Ovary (tissue), 9 donors: ENCODE measurements around the gene C1QC. TPM values are rescaled to one million over a fixed set of nuclear protein-coding genes. Genes with fewer than 3 reads are reported as not detected.

Source experiments
- DNase-seq, 5 donors: peaks; one replicate each; pipeline ENCODE4 v3.0.0-alpha.2; 2019 to 2020
- H3K27ac ChIP-seq, 2 donors: fragments of 200-600 bp; one replicate each; pipeline versions ENCODE4 v1.5.1 to v1.8.0; 2019 to 2022
- H3K27me3 ChIP-seq: fragments of 200-600 bp; one replicate; pipeline ENCODE4 v1.8.0; 2022
- H3K36me3 ChIP-seq: fragments of 200-600 bp; sonication (generic); one replicate; pipeline ENCODE4 v1.5.1; 2019
- H3K4me1 ChIP-seq: one replicate; pipeline ENCODE4 v1.8.1; 2013; ENCODE audit warnings: mild to moderate bottlenecking, moderate library complexity; ENCODE audit not compliant: insufficient read depth
- H3K4me3 ChIP-seq: fragments of 200-600 bp; sonication (generic); one replicate; pipeline ENCODE4 v1.5.1; 2017
- H3K9me3 ChIP-seq, 2 donors: fragments of 200-600 bp in 1 of 2; sonication (generic) in 1 of 2; one replicate each; pipeline versions ENCODE4 v1.5.1 to v1.8.1; 2013 to 2019; ENCODE audit warnings: mild to moderate bottlenecking in 1 of 2, moderate library complexity in 1 of 2
- EP300 ChIP-seq: sonication (generic); formaldehyde crosslinking; IDR thresholded peaks from one replicate; pipeline ENCODE4 v1.6.1; 2017; ENCODE audit warnings: antibody characterized with exemption
- POLR2A ChIP-seq: fragments of 450-650 bp; IDR thresholded peaks from one replicate; pipeline ENCODE4 v1.6.1; 2017; ENCODE audit warnings: antibody characterized with exemption, mild to moderate bottlenecking, moderate library complexity
- WGBS, 3 donors: extraction: QIAGEN DNeasy Blood & Tissue Kit in 1 of 3; methylation state at CpG; one replicate each; pipeline versions ENCODE4 v1.1.5 to v1.1.7; 2013 to 2017; 5-methylcytosine and 5-hydroxymethylcytosine counted together
- intact Hi-C, 4 donors: fragments of 100-400 bp; cut with DNase I; formaldehyde crosslinking; loops; one replicate each; pipeline versions ENCODE4 v1.11.0 to v1.15.1; 2022 to 2023
- polyA plus RNA-seq, 2 donors: library from polyadenylated mRNA; stranded (reverse); fragments of 200-250 nt in 1 of 2; fragments of 350-450 nt in 1 of 2; fragmentation: Illumina TruSeq in 1 of 2; extraction: RNeasy Lipid Tissue Mini Kit (QIAGEN cat#74804) in 1 of 2; gene quantifications; one replicate each; pipeline ENCODE4 v1.2.3, GENCODE V29; 2013 to 2014
- total RNA-seq, 7 donors: library from RNA; depleted of rRNA in 2 of 7; stranded (reverse); fragments of >200 nt in 2 of 7; fragmentation: NEBNext Ultra II Directional in 3 of 7; extraction: Animal tissue kit (Norgen Biotek cat#: 25700) in 3 of 7; gene quantifications; one replicate each; pipeline versions ENCODE4 v1.1.0 to v1.2.4, GENCODE V29; 2016 to 2023
- TF ChIP-seq, protein P1 (sequence below), 3 donors: fragments of 450-650 bp in 2 of 3; fragments of 200-600 bp in 1 of 3; IDR thresholded peaks; one replicate each; pipeline versions ENCODE4 v1.5.1 to v1.8.0; 2016 to 2022; ENCODE audit warnings: antibody characterized with exemption in 3 of 3, mild to moderate bottlenecking in 1 of 3
- donor health status: DM: no; HTN: no; CAD: no; lungs with moderate emphysema.
- donor health status: DM: no; HTN: no; CAD: no.
- donor health status: Bipolar disorder and iron deficiency.
- donor health status: DM: yes; HTN: yes; CAD: no.
- donor health status: DM: no; HTN: no; CAD: no.
- donor health status: DM: yes; HTN: yes; CAD: no.

Gene C1QC
- total and polyA plus RNA-seq, 9 donors = 30.2 to 136 (median 51.1) TPM

DNA sequence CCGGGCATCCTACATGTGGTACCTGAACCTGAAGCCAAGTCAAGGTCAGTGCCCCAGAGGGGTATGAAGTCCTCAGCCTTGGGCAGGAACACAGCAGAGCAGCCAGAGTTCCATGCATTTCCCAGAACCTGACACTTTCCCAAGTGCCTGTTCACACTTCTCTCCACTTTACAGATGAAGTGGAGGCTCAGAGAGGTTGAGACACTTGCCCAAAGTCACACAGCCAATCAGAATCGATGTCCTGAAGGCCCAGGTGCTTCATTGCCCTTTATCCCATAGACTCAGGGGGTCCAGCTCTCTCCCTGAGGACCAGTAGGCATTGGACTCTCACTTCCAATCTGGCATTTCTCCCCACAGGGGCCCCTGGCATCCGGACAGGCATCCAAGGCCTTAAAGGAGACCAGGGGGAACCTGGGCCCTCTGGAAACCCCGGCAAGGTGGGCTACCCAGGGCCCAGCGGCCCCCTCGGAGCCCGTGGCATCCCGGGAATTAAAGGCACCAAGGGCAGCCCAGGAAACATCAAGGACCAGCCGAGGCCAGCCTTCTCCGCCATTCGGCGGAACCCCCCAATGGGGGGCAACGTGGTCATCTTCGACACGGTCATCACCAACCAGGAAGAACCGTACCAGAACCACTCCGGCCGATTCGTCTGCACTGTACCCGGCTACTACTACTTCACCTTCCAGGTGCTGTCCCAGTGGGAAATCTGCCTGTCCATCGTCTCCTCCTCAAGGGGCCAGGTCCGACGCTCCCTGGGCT is 4.8 kb upstream of the C1QC start:
- no peak for DNase-seq
- no peaks in the 10 kb centered on the region for H3K36me3 ChIP-seq
- no peak overlapping the region for H3K27ac ChIP-seq
- no peak overlapping the region for H3K4me3 ChIP-seq
- peaks cover 3% of the 10 kb centered on the region for H3K4me1 ChIP-seq
- H3K27me3 ChIP-seq = no peaks in the 10 kb centered on the region
- TF ChIP-seq, protein P1, sequence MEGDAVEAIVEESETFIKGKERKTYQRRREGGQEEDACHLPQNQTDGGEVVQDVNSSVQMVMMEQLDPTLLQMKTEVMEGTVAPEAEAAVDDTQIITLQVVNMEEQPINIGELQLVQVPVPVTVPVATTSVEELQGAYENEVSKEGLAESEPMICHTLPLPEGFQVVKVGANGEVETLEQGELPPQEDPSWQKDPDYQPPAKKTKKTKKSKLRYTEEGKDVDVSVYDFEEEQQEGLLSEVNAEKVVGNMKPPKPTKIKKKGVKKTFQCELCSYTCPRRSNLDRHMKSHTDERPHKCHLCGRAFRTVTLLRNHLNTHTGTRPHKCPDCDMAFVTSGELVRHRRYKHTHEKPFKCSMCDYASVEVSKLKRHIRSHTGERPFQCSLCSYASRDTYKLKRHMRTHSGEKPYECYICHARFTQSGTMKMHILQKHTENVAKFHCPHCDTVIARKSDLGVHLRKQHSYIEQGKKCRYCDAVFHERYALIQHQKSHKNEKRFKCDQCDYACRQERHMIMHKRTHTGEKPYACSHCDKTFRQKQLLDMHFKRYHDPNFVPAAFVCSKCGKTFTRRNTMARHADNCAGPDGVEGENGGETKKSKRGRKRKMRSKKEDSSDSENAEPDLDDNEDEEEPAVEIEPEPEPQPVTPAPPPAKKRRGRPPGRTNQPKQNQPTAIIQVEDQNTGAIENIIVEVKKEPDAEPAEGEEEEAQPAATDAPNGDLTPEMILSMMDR (IDR thresholded peaks at IDR 0.05) = no peak
- TF ChIP-seq EP300 (no peak), POLR2A (no peak)
- intact Hi-C loops = no loop called here
- WGBS, 3 donors = 81 to 86% (median 82%) methylated on average over 23 of the region's 23 CpGs
- no peaks in the 10 kb centered on the region for H3K9me3 ChIP-seq

DNA sequence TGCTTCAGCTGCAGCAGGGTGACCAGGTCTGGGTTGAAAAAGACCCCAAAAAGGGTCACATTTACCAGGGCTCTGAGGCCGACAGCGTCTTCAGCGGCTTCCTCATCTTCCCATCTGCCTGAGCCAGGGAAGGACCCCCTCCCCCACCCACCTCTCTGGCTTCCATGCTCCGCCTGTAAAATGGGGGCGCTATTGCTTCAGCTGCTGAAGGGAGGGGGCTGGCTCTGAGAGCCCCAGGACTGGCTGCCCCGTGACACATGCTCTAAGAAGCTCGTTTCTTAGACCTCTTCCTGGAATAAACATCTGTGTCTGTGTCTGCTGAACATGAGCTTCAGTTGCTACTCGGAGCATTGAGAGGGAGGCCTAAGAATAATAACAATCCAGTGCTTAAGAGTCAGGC is 4.1 kb upstream of the C1QC start:
- Histone ChIP-seq H3K27ac (no peak overlapping the region), H3K27me3 (no peaks in the 10 kb centered on the region), H3K36me3 (no peaks in the 10 kb centered on the region), H3K4me3 (no peak overlapping the region), H3K9me3 (no peaks in the 10 kb centered on the region), H3K4me1 (peaks cover 3% of the 10 kb centered on the region)
- WGBS, 3 donors = 41 to 57% (median 50%) methylated on average over 8 of the region's 8 CpGs
- no peak for DNase-seq
- TF ChIP-seq POLR2A (no peak), EP300 (no peak)
- TF ChIP-seq, protein P1 (IDR thresholded peaks at IDR 0.05) = no peak
- intact Hi-C loops = no loop called here

DNA sequence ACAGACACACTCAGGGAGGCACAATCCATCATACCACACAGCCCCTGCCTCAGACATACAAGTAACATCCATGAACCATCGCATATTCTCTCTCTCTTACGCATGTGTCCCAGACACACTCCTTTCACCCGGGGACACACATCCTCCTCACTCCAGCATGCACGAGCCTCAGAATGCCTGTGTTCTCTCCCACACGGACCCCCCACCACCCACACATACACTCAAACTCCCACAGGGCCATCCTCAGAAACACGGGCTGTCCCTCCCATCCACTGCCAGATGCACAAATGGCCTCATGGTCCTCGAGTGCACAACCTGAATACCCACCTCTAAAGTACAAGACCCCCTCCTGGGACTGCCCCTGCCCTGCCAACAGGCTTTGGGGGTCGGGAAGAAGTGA is 2.2 kb upstream of the C1QC start:
- H3K36me3 ChIP-seq = no peaks in the 10 kb centered on the region
- no peaks in the 10 kb centered on the region for H3K9me3 ChIP-seq
- H3K4me1 ChIP-seq = peaks cover 3% of the 10 kb centered on the region
- DNase-seq = no peak
- intact Hi-C loops = loop anchor here (2.0 to 10.0 kb wide), 3 partner anchors 218 to 536 kb away; no protein-coding TSS in a partner anchor
- no peak overlapping the region for H3K4me3 ChIP-seq
- no peak overlapping the region for H3K27ac ChIP-seq
- H3K27me3 ChIP-seq = no peaks in the 10 kb centered on the region
- 43 to 50% (median 49%) methylated on average over 8 of the region's 8 CpGs for WGBS, 3 donors
- no peak for TF ChIP-seq POLR2A
- TF ChIP-seq, protein P1 (IDR thresholded peaks at IDR 0.05) = no peak
- no peak for TF ChIP-seq EP300

DNA sequence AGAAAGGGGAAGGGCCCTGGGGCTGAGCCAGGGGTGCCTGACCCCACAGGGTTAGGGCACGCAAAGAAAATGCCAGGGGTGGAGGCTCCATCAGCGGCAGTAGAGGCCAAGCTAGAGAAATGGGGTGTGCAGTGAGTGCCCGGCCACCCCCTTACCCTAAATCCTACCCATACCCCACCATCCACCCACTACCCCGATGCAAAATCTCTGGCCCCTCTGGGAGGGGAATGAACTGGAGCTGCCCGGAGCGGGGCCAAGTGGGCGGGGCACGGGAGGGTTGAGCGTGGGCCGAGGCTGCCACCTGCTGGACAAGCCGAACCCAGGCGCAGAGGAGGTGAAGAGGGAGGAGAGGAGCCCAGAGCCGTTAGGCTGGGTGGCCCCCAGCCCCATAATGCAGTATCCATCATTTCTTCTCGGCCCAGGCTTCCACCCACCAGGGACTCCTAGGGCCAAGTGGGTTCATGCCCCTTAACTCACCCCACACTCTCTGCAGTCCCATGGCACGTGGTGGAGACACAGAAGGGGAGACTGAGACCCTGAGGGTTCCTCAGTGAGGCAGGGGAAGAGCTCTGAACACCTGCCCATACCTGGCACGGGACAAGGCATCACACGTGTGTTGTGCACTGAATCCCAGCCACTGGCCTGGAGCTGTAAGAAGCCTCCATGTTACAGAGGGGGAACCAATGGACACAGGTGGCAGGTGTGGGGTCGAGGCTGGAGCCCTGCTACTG is 1.4 kb upstream of the C1QC start:
- DNase-seq = peak; percentile 79 to 92 (median 90)
- TF ChIP-seq, protein P1 (IDR thresholded peaks at IDR 0.05) = peak; percentile 75 to 82 (median 79)
- TF ChIP-seq POLR2A = no peak
- no peak for TF ChIP-seq EP300
- peaks cover 3% of the 10 kb centered on the region for H3K4me1 ChIP-seq
- intact Hi-C loops = loop anchor here (2.0 to 10.0 kb wide), 5 partner anchors 219 to 537 kb away; no protein-coding TSS in a partner anchor
- H3K4me3 ChIP-seq = no peak overlapping the region
- 7 to 14% (median 8%) methylated on average over 18 of the region's 18 CpGs for WGBS, 3 donors
- H3K9me3 ChIP-seq = no peaks in the 10 kb centered on the region
- no peak overlapping the region for H3K27ac ChIP-seq
- H3K27me3 ChIP-seq = no peaks in the 10 kb centered on the region
- H3K36me3 ChIP-seq = no peaks in the 10 kb centered on the region
